AG10803 (cell line): ENCODE data around the gene KIAA1217.

Experiments
- DNase-seq: peaks from one replicate; pipeline ENCODE4 v3.0.0; 2010; ENCODE audit warnings: low read depth
- H3K4me3 ChIP-seq: 2 replicates; pipeline ENCODE4 v1.5.1; 2011; ENCODE audit warnings: mild to moderate bottlenecking, low read length, control low read depth
- TF ChIP-seq, protein P1 (sequence below): conservative IDR thresholded peaks from 2 replicates; pipeline ENCODE4 v1.5.1; 2011; ENCODE audit warnings: mild to moderate bottlenecking, low read length, control low read depth, inconsistent platforms

KIAA1217 gene

DNA sequence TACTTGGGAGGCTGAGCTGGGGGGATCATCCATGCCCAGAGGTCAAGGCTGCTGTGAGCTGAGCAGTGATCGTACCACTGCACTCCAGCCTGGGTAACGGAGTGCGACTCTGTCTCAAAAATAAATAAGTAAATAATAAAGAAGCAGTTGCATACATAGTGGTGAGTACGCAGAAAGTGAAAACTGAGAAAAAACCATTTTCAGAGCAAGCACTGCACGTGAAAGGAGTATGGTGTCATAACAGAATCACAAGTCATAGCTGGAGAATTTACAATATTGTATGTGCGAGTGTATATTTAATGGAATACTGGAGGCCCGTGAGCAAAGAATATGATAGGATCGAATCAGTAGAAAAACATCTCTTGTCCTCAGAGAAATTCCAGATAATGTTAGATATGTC is 22.3 kb downstream of the KIAA1217 start:
- DNase-seq: no peak
- H3K4me3 ChIP-seq: no peak overlapping the region
- TF ChIP-seq, protein P1, sequence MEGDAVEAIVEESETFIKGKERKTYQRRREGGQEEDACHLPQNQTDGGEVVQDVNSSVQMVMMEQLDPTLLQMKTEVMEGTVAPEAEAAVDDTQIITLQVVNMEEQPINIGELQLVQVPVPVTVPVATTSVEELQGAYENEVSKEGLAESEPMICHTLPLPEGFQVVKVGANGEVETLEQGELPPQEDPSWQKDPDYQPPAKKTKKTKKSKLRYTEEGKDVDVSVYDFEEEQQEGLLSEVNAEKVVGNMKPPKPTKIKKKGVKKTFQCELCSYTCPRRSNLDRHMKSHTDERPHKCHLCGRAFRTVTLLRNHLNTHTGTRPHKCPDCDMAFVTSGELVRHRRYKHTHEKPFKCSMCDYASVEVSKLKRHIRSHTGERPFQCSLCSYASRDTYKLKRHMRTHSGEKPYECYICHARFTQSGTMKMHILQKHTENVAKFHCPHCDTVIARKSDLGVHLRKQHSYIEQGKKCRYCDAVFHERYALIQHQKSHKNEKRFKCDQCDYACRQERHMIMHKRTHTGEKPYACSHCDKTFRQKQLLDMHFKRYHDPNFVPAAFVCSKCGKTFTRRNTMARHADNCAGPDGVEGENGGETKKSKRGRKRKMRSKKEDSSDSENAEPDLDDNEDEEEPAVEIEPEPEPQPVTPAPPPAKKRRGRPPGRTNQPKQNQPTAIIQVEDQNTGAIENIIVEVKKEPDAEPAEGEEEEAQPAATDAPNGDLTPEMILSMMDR: no peak

DNA sequence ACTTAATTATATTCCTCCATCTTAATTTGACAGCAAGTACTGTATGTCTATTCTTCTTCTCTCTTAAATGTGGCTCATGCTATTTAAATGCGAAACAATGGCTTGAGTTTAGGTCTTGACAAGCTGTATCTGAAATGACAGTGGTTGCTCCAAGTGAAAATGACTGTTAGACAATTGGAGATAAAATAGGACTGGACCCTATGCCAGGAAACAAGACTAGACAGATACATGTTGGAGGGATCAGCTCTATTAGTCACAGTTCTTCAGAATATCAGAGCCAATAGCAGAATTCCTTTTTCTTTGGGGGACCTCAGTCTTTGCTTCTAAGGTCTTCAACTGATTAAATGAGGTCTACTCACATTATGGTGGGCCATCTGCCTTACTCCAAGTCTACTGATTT is 25.8 kb downstream of the KIAA1217 start:
- H3K4me3 ChIP-seq: no peak overlapping the region
- TF ChIP-seq, protein P1: no peak
- no peak for DNase-seq

DNA sequence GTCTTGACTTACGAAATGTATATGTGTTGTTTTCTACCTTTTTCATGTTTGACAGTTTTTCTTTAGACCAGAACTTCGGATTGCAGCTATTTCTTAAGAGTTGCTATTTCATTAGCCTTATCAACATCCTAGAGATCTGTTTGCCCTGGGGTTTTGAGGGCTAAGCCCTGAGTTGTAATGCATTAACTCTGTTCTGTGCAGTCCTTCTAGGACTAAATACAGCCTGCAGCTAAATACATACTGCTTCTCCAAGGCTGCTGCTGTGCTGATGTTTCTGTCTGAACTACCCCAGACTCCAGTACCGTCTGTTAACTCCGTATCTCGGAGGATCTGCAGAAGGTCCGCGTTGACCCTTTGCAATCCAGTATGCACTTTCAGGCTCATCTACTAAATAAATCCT is 26.5 kb downstream of the KIAA1217 start:
- no peak for DNase-seq
- TF ChIP-seq, protein P1: no peak
- no peak overlapping the region for H3K4me3 ChIP-seq

DNA sequence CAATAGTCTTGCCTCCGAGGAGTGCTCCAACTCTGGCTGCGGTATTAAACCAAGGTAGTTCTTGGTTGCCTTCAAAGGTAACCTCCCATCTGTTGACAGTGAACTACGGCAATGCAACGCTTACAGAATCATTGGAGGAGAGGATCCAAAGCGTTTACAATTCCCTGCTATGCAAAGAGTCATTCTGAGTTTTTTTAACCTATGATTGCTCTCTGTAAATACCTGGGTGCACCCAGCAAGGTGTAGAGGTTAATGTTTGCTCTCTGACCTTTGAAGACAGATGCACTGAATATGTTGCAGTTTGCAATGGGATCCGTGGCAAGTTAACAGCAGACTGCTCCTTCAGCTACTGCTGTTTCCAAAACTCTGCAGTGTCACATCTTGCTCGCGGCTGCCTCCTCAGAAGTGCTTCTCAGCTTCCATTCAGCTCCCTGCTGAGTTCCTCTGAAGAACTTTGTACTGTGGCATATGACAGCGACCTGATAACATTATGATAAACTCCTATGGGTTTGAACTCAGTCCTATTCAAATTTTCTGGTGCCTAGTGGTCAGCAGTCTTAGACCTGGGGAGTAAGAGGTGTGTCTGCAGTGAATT is 29.0 kb downstream of the KIAA1217 start:
- DNase-seq: no peak
- H3K4me3 ChIP-seq: no peak overlapping the region
- TF ChIP-seq, protein P1: no peak

DNA sequence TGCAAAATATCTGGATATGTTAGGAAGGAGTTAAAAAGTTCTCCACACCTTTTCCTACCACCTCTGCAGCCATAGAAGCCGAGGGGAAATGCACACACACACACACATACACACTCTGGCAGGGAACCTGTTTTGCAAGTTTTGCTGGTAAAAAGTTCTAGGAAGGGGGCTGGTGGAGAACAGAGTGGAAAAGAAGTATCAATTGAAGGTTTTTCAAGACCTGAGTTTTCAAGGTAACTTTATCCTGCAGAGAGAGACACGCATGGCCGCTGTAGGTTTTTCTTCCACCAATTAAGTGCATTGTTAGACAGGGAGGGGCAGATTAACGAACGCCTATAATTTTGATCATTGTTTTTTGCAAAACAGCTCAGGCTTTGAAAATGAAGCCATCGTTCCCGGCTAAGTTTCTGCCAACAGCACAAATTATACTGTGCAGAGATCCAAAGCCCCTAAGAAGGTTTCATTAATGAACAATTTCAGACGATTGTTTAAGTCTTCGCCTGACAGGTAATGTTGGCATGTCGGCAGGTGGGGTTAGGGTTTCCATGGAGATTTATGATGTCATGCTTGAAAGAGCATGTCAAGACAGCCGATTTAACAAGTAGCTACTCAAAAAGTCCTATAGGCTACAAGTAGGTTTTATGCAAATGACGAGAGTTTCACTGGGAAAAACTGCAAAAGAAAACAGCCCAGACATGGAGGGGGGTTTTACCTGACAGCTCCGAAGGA is 29.7 kb downstream of the KIAA1217 start:
- TF ChIP-seq, protein P1: no peak
- DNase-seq: no peak

DNA sequence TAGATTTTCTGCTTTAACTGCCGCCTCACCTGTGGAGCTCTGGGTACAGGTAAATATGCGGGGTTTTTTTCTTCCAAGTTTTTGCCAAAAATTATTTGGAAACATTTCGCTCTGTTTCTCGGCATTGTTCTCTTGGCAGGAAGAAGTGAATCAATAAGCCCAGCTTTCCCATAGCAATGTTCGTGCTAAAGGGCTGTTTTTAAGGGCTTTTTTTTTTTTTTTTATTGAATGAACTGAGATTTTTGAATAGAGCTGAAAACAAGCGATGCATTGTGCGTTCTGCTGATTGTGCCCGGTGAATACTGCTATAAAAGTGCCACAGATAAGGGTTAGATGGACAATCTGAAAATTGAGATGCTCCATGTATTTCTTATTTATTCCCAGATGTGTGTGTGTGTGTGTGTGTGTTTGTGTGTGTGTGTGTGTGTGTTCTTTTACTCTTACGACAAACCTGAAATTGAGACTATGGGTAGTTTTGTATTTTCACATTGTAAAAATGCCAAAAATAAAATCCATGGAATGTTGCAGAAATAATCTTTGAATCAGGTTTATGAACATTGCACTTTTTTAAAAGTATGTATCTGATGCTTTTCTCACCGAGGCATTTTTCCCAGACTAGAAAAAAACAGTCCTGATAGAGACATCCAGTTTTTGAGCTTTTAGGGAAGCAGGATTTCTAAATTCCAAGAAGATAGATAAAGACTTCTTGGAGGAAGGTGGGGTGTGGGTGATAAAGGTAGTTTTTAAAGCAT is 30.5 kb downstream of the KIAA1217 start:
- TF ChIP-seq, protein P1: no peak
- H3K4me3 ChIP-seq: no peak overlapping the region

More for the DNA sequence above, 29.7 kb downstream of the KIAA1217 start:
- no peak overlapping the region for H3K4me3 ChIP-seq

More for the DNA sequence above, 30.5 kb downstream of the KIAA1217 start:
- DNase-seq: no peak
